ENCODE measurements around the gene PEAK1. TPM values are rescaled to one million over a fixed set of nuclear protein-coding genes. Genes with fewer than 3 reads are reported as not detected.

PEAK1 gene
- total RNA-seq, 1 donor from 2014 or later: 125 TPM

GRCh38 chr15:77219841-77220240 is 200.1 kb downstream of the PEAK1 start:
- DNase-seq (ENCODE audit: extremely low spot score, unreplicated experiment): no peak
- Mint-ChIP-seq H3K4me3 (ENCODE audit: unreplicated experiment) (no peak overlapping the region), H3K36me3 (ENCODE audit: unreplicated experiment) (peaks cover 17% of the 10 kb centered on the region), H3K27me3 (ENCODE audit: unreplicated experiment) (no peaks in the 10 kb centered on the region), H3K9me3 (ENCODE audit: unreplicated experiment) (no peaks in the 10 kb centered on the region), H3K4me1 (ENCODE audit: unreplicated experiment) (peaks cover 18% of the 10 kb centered on the region), H3K27ac (ENCODE audit: unreplicated experiment) (no peak overlapping the region)
- TF ChIP-seq CTCF (IDR thresholded peaks at IDR 0.05): no peak

GRCh38 chr15:77209221-77209620 is 210.7 kb downstream of the PEAK1 start:
- Mint-ChIP-seq H3K27ac (ENCODE audit: unreplicated experiment) (no peak overlapping the region), H3K9me3 (ENCODE audit: unreplicated experiment) (peaks cover 5% of the 10 kb centered on the region), H3K4me1 (ENCODE audit: unreplicated experiment) (peaks cover 4% of the 10 kb centered on the region), H3K27me3 (ENCODE audit: unreplicated experiment) (no peaks in the 10 kb centered on the region), H3K4me3 (ENCODE audit: unreplicated experiment) (no peak overlapping the region), H3K36me3 (ENCODE audit: unreplicated experiment) (peaks cover 29% of the 10 kb centered on the region)
- no peak for TF ChIP-seq CTCF (IDR thresholded peaks at IDR 0.05)
- no peak for DNase-seq (ENCODE audit: extremely low spot score, unreplicated experiment)

DNA sequence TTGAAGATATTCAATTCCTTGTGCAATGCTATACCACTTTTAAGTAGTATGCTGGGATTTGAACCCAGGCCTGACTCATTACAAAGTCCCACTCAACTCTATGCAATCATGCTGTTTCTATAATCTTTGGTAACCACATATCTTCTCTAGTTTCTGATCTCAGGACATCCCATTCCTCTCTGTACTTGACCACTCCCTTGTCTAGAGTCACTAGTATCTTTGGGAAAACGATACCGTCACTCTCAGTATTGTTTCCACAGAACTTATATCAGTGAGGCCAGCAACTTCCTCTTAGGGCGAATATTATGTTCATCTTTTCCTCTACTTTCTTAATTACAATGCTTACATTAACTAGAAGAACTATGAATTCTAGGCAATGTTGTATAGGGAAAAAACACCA is 211.7 kb downstream of the PEAK1 start:
- DNase-seq (ENCODE audit: extremely low spot score, unreplicated experiment): no peak
- H3K27me3 Mint-ChIP-seq (ENCODE audit: unreplicated experiment): no peaks in the 10 kb centered on the region
- peaks cover 35% of the 10 kb centered on the region for H3K36me3 Mint-ChIP-seq (ENCODE audit: unreplicated experiment)
- H3K27ac Mint-ChIP-seq (ENCODE audit: unreplicated experiment): no peak overlapping the region
- no peak for TF ChIP-seq CTCF (IDR thresholded peaks at IDR 0.05)
- no peak overlapping the region for H3K4me3 Mint-ChIP-seq (ENCODE audit: unreplicated experiment)
- H3K4me1 Mint-ChIP-seq (ENCODE audit: unreplicated experiment): peaks cover 4% of the 10 kb centered on the region
- peaks cover 5% of the 10 kb centered on the region for H3K9me3 Mint-ChIP-seq (ENCODE audit: unreplicated experiment)

DNA sequence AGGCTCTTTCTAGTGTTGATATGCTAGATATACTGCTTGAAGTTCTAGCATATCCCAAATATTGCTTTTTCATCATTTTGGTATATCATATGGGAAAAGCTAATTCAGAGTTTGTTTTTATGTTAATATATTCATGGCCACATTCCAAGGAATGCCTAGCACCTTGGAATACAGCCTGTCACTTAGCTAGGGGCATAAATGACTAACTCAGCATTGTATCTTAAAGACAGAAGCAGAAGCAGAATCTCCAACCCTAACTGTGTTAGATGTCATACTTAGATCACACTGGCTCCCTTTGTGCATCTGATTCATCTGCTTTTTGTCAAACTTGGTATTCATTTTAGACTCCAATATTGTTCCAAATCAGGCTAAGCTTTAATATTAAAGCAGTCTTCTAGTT is 218.2 kb downstream of the PEAK1 start:
- no peak overlapping the region for H3K4me3 Mint-ChIP-seq (ENCODE audit: unreplicated experiment)
- peaks cover 10% of the 10 kb centered on the region for H3K4me1 Mint-ChIP-seq (ENCODE audit: unreplicated experiment)
- no peak for TF ChIP-seq CTCF (IDR thresholded peaks at IDR 0.05)
- H3K27me3 Mint-ChIP-seq (ENCODE audit: unreplicated experiment): no peaks in the 10 kb centered on the region
- peaks cover 13% of the 10 kb centered on the region for H3K9me3 Mint-ChIP-seq (ENCODE audit: unreplicated experiment)
- no peak for DNase-seq (ENCODE audit: extremely low spot score, unreplicated experiment)
- H3K36me3 Mint-ChIP-seq (ENCODE audit: unreplicated experiment): peaks cover 39% of the 10 kb centered on the region
- H3K27ac Mint-ChIP-seq (ENCODE audit: unreplicated experiment): no peak overlapping the region

- H3K36me3 Mint-ChIP-seq (ENCODE audit: unreplicated experiment): peaks cover 31% of the 10 kb centered on the region
- no peak for DNase-seq (ENCODE audit: extremely low spot score, unreplicated experiment)
- no peaks in the 10 kb centered on the region for H3K27me3 Mint-ChIP-seq (ENCODE audit: unreplicated experiment)
Measured at GRCh38 chr15:77196381-77196780, 223.5 kb downstream of the PEAK1 start.

More at GRCh38 chr15:77196381-77196780, 223.5 kb downstream of the PEAK1 start:
- Mint-ChIP-seq H3K4me1 (ENCODE audit: unreplicated experiment) (peaks cover 8% of the 10 kb centered on the region), H3K9me3 (ENCODE audit: unreplicated experiment) (peaks cover 13% of the 10 kb centered on the region), H3K4me3 (ENCODE audit: unreplicated experiment) (no peak overlapping the region), H3K27ac (ENCODE audit: unreplicated experiment) (no peak overlapping the region)
- TF ChIP-seq CTCF (IDR thresholded peaks at IDR 0.05): no peak
